Glomerular visceral epithelial cell (primary cell): ENCODE results near the gene CPA5.

ENCODE experiments used
- DNase-seq: peaks from one replicate; pipeline ENCODE4 v3.0.0-alpha.2; 2016; ENCODE audit errors: extremely low spot score

CPA5 gene

DNA sequence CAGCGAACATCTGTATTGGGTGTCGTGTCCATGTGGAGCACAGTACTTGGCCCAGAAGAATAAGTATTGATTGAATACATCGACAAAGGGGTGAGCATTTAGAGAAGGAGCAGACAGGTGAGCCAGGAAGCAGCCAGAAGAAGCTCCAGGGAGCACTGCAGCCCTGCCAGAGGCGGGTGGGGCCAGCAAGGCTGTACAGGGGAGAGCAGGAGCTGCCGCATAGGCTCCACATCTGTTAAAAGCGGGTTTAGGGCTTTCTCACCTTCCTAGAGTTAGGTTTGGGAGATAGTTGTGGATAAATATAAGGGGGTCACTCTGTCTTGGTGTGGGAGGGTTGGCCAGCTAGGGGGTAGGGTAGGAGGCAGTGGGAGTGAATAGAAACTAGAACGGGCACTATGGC is 34.4 kb downstream of the CPA5 start:
- DNase-seq = no peak

DNA sequence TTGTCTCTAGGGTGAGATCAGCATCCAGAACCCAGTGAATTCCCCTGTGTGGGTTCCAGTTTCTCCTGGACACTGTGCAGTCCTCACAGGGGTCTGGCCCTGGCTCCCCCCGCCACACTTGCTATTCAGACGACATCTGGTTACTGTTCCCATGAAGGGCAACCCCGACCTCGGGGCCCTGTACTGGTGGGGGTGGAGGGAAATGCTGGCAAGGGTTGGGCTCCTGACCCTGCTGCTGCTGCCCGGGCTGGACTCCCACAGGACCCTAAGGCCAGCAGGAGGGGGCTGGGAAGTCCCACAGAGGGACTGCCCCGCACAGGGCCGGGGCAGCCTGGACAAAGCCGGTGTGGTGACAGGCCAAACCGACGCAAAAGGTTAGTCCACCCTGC is 34.9 kb downstream of the CPA5 start:
- DNase-seq = no peak

DNA sequence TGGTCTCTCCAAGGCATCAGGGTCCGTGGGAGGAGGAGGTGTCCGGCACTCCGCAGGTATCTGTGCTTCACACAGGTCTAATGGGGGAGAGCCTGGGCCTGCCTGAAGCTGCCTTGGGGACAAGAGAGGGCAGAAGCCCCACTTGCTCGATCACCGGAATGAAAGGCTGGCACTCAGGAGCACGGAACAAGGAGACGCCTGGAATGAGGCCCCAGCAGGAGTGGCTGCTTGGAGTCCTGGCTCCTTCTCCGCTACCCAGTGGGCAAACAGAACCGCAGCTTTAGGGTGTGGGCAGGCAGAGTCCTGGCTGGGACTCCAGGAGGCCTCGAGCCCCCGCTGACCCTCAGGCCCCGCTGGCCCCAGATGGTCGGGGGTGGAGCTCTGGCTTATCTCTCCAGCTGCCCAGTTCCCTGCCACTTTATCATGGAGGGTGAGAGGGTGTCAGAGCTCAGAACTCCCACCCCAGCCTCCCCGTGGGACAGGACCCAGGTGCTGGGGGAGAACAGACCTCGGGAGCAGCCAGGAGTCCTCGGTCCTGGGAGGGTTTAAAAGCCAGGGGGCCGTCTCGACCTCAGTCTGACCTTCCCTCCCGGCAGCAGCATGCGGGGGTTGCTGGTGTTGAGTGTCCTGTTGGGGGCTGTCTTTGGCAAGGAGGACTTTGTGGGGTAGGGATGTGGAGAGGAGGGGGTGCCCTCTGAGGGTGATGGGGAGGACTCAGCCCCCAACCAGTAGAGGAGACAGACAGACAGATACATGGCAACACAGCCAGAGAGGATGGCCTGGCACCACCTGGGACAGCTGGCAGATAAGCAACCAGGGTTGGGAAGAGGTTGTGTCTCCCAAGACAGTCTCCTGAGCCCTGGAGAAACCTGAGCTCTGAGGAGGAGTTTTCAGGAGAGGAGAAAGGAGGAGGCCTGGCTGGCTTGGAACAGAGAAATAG is 35.6 kb downstream of the CPA5 start, which contains the start of gene CPA1:
Gene CPA1, plus strand, starts transcription at position 574 of the 940 bp plus-strand sequence. Its CDS starts 27 bp downstream, at position 601.
- no peak for DNase-seq

DNA sequence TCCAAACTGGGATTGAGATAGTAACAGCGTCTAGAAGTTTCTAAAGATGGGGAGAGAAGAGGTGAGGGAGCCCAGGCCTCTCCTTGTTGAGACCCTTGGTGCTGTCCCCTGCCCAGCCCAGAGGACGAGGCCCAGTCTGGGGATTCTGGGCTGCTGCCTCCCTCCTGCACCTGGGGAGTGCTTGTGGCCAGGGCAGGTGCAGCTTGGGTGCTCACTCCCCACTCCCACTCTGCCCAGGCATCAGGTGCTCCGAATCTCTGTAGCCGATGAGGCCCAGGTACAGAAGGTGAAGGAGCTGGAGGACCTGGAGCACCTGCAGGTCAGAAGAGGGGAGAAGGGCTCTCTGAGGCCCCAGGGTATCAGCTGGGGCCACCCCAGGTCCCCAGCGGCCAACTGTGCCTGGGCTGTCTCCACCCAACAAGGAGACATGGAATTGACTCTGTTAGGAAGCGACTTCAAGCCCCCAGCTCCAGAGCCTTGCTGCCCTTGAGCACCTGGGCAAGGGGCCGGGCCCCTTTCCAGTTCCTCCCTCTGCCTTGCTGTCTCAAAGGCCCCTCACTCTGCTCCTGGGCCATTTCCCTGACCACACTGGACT is 36.3 kb downstream of the CPA5 start:
- DNase-seq = no peak

DNA sequence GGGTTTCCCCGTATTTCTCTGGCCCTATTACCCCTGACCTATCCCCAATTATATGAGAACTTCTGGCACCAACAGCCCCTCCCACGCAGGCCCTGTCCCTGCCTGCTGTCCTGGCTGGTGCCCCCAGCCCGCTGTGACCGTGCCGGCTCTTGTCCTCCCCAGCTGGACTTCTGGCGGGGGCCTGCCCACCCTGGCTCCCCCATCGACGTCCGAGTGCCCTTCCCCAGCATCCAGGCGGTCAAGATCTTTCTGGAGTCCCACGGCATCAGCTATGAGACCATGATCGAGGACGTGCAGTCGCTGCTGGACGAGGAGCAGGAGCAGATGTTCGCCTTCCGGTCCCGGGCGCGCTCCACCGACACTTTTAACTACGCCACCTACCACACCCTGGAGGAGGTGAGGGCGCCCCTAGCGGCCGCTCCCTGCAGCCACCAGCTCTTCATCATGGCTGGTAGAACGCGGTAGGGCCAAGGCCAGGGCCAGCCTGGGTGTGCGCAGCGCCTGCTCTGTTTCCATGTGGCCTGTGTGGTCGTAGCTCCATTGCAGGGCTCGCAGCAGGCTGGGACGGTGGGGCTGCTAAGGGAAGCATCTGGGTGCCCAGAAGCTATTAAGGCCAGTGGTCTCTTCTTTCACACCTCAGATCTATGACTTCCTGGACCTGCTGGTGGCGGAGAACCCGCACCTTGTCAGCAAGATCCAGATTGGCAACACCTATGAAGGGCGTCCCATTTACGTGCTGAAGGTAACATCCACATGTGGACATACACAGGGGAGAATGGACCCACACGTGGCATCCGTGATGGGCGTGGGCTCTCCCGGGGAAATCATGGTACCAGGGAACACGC is 37.1 kb downstream of the CPA5 start:
- DNase-seq = no peak

DNA sequence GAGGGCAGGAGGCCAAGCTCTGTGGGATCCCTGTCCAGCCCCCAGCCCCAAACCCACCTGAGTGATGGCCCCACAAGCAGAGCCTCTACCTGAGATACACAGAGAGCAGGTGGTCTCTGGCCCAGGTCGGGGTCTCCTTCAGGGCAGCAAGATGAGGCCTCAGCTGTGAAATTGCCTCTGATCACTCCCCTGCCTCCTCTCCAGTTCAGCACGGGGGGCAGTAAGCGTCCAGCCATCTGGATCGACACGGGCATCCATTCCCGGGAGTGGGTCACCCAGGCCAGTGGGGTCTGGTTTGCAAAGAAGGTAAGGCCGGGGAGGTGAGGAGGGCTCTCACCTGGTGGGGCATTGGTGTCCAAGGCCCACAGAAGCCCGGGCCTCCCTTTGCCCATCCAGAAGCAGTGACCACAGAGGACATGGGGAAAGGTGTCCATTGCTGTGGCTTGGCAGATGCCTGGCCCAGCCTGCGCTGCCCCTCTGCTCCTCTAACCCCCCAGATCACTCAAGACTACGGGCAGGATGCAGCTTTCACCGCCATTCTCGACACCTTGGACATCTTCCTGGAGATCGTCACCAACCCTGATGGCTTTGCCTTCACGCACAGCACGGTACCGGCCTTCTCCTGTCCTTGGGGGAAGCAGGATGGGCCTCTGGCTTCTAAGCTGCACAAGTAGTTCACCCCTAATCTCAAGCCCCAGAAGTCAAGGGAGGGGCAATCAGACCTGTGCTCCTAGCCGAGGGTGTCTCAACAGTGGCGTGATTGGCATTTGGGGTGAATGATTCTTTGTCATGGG is 38.8 kb downstream of the CPA5 start:
- DNase-seq = no peak

DNA sequence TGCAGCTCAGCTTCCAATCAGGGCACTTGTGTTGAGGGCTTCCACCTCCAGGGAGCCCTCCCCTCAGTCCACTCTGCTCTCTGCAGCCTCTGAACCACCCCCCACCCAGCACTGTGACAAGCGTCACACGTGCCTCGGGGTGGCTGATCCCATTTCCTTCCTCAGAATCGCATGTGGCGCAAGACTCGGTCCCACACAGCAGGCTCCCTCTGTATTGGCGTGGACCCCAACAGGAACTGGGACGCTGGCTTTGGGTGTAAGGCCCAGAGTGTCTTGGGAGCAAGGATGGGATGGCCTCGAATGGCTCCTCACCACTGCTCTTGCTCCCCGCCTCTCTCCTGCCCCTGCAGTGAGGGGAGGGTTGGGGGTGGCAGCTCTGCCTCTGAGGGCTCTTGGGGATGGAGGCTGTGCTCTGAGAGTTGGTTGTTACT is 39.8 kb downstream of the CPA5 start:
- DNase-seq = no peak

DNA sequence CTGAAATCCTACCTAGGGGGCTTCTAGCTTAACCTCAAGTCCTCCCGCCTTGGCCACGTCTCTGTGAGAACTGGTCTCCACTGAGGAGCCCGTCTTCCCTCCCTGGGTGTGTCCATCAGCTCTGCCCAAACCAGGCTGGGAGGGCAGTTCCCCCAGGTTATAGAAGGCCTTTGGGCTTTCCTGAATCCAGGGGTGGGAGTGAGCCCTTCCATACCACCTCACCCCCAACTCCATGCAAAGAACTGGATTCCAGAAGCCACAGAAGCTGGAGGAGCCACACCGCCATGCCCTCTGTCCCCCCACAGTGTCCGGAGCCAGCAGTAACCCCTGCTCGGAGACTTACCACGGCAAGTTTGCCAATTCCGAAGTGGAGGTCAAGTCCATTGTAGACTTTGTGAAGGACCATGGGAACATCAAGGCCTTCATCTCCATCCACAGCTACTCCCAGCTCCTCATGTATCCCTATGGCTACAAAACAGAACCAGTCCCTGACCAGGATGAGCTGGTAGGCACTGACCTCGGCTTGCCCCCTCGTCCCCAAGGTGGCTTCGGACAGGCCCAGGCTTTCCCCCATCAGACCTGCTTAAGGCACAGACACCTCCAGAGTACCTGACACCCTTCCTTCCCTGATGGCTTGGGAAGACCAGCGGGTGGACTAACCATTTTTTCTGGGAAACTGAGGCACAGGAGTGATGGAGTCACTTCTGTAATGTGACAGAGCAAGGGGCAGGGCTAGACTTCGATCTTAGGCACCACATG is 40.4 kb downstream of the CPA5 start:
- DNase-seq = no peak

DNA sequence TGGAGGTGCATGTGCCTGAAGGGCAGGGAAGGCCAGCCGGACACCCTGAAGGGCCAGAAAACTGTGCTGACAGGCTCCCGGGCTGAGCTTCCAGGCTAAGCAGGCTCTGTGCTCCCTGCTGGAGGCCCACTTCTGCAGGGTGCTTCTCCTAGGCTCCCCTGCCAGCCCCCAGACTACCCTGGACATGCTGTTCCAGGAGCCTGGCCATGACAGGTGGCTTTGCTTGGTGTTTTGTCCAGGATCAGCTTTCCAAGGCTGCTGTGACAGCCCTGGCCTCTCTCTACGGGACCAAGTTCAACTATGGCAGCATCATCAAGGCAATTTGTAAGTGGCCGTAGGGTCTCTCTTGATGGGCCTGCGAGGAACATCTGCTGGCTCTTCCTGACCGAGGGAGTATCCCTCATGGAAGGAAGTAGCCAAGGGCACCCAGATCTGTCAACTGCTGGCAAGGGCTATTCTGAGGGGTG is 41.0 kb downstream of the CPA5 start:
- DNase-seq = no peak

DNA sequence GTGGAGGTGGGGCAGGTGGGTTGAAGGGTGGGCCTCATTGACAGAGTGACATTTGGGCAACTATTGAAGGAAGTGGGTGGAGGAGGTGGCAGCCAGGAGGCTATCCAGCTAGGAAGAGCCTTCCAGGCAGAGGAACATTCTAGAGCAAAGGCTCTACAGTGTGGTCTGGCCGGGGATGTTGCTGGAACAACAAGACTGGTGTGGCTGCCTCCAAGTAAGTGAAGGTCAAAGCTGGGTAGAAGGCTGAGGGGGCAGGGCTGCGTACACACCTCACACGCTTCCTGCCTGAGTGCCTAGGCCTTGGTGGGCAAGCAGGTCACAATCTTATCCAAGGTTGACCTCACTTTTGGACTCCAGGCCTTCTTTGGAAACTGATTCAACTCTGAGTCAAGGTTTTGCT is 42.3 kb downstream of the CPA5 start:
- DNase-seq = no peak

DNA sequence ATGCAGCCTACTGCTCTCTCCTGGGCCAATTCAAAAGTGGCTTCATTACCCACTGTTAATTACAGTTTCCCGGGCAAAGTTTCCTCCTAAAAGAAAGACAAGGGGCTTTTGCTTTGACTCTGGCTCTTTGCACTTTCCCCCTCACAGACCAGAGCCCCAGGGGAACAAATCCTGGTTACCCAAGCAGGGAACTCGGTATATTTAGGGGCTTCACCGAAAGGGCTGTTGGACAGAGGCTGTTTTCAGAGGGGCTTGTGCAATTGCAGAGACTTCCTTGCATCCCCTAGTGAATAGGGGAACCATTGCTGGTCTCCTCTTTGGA is 42.7 kb downstream of the CPA5 start:
- no peak for DNase-seq

DNA sequence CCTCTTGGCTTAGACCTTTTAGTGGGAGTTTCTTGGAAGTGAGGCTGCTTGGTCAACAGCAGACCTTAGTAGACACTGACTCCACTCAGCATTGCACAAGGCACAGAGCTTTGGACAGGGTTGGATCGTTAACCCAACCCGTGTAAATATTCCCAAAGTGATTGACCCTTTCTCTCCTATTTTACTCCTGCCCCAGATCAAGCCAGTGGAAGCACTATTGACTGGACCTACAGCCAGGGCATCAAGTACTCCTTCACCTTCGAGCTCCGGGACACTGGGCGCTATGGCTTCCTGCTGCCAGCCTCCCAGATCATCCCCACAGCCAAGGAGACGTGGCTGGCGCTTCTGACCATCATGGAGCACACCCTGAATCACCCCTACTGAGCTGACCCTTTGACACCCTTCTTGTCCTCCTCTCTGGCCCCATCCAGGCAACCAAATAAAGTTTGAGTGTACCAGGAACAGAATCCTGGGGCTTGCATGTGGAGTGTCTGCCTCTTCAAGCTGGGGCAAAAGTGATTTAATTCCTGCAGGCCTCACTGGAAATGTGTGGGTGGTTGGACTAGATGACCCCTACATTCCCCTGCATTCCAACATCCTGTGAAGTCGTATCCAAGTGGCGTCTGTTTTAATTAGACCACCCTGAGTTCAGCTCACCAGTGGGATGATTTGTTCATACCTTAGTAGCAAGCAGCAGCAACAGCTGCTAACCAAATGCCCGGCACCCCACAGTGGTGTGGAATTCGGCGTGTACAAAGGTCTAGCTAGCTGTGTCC is 43.2 kb downstream of the CPA5 start:
- DNase-seq = peak; percentile 11

DNA sequence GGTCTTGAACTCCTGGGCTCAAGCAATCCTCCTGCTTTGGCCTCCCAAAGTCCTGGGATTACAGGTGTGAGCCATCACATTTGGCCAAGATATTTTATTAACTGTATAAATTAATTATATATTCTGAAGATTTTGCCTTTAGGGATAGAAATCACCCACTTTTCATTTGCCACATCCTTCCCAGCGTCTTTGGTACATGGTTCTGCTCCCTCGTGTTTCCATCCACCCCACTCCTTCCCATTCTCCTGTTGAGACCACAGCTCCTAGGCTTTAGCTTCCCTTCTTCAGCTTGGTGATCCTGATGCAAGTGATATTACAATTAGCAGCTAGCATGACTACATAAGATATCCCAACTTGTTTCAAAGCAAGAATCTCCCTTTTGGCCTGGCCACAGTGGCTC is 44.1 kb downstream of the CPA5 start:
- no peak for DNase-seq

DNA sequence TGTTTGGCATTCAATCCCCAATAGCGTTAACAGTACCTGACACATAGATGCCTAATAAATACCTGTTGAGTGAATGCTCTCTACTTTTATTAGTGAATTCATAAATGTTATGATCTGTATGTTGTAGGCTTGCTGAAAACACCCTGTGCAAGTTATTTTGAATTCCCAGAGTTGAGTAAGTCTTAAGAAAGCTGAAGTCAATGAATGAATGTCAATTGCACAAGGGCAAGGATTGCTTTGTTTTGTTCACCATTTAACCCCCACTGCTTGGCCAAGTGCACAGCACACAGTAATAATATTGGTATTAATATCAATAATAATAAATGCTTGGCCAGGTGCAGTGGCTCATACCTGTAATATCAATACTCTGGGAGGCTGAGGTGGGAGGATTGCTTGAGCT is 45.9 kb downstream of the CPA5 start:
- no peak for DNase-seq

DNA sequence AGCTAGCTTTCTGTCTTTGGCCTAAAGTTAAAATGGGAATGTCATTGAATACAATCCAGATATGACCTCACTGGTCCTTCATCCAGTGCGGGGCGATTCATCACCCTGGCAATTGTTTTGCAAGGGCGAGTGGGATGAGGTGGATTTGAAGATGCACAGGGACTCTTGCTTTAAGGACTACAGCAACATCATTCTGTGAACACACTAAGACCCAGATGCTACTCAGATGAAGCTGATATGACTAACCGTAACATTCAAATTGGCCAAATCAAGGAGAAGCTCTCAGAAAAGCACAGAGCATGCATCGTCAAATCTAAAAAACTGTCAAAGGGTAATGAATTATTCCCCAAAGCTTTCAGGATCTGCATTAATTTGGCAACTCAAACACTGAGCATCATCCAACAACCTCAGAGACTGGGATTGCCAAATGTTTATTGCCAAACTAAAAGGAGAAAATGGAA is 48.5 kb downstream of the CPA5 start:
- no peak for DNase-seq

DNA sequence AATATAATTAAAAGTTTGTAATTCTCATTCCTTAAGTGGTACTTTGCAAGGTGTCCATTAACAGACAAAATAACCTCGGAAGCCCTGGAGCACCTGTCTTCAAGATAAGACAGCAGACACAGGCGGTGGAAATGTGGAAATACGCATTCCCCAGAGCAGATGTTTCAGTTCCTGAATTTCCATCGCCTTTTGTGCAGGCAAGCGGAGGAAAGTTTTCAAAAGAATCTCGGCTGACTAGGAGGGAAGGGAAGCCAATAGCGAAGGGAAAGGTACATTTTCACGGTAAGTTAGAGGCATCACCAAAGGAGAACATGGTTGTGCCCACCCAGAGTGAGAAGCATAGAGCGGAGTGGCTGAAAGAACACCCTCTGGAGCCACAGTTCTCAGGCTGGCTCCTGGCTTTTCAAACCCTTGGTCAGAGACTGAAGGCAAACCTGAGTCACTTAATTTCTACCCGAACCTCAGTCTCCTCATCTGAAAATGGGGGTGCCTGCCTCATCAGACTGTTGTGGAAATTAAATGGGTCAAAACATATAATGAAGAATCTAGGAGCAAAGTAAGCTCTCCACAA is 49.3 kb downstream of the CPA5 start:
- no peak for DNase-seq

DNA sequence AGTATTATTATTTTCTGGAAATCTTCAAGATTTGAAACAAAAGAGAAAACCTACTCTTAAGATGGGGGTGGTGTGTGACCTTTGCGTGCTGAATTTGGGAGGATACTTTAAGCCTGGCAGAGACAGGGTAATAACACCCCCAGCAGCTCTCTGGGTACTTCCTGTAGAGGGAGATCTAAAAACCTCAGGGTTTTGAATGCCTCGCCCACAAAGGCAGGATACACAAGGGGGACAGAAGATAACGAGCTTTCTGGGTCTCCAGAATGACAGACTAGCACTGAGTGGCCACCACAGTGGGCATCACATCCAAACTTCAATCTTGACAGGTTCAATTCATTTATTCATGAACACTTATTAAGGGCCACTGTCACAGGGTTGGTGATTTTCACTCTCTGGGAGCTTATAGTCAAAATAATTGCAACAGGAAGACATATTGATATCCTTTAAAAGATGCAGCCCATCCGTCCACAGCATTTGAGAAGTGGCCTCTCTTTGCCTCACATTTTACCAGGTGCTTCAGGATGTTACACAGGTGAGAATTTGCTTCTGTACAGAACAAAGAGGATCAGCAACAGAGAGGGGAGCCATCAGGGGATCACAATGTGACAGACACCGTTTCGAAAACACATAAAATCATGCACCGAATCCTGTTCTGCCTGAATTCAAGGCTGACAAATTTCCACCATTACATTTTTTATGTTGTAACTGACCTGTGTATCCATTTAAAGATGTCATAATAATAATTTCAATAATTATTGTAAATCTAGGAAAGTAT is 50.0 kb downstream of the CPA5 start:
- DNase-seq = no peak

DNA sequence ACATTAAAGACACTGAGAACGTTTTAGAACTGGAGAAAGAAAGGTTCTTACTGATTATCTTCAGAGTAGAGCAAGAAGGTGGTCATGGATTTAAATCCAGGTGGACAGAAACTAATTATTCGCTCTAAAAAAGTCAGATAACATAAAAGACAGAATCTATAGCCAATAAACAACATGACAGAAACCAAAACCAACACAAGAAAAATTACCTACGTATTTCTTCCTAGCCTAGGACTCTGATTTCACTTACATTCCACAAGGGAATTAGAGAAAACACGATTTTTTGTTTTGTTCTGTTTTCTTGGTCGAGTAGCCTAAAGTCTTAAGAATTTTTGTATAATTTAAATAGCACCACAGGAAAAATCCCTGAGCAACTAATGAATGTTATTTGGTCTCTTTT is 50.8 kb downstream of the CPA5 start:
- no peak for DNase-seq

DNA sequence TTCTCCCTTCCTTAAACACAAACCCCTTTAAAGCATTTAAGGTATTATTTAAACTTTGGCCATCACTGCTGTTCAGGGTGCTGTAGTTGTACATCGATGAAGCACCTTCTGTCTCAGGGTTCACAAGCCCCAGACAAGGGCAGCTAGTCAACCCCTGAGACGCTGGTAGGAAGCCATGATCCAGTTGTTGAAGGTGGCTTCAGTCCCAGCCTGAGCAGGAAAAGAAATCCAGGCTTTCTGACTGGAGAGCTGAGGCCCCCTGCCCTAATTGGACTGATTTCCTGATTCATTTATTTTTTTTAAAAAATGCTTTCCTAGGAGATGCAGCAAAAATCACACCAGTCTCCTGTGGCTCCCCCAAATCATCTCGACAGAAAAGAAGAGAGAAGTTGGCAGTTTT is 51.5 kb downstream of the CPA5 start:
- DNase-seq = no peak
